SJCRH30 (cell line): ENCODE measurements around the gene SYNJ1. TPM values are rescaled to one million over a fixed set of nuclear protein-coding genes. Genes with fewer than 3 reads are reported as not detected.
"Not testable (repeated sequence)": the region's sequence is repeated elsewhere in the genome, so short reads cannot be mapped to it uniquely, and the experiment has no call there.

ENCODE experiments used
- DNase-seq, 2 experiments: peaks; one replicate each; pipeline ENCODE4 v3.0.0-alpha.2; 2015 to 2020
- H3K27ac ChIP-seq: fragments of 250-450 bp; sonication (Bioruptor Pico); 2 replicates; pipeline ENCODE4 v1.5.1; 2020; ENCODE audit warnings: mild to moderate bottlenecking, moderate library complexity
- H3K27me3 ChIP-seq: fragments of 250-450 bp; sonication (Bioruptor Pico); 2 replicates; pipeline ENCODE4 v1.5.1; 2020; ENCODE audit warnings: mild to moderate bottlenecking, moderate library complexity
- H3K36me3 ChIP-seq: fragments of 250-450 bp; sonication (Bioruptor Pico); 2 replicates; pipeline ENCODE4 v1.5.1; 2020; ENCODE audit warnings: mild to moderate bottlenecking, moderate library complexity
- H3K4me1 ChIP-seq: fragments of 250-450 bp; sonication (Bioruptor Pico); 2 replicates; pipeline ENCODE4 v1.5.1; 2020; ENCODE audit warnings: mild to moderate bottlenecking, moderate library complexity
- H3K4me3 ChIP-seq: fragments of 250-450 bp; sonication (Bioruptor Pico); 2 replicates; pipeline ENCODE4 v1.5.1; 2020; ENCODE audit warnings: mild to moderate bottlenecking, moderate library complexity
- H3K9me3 ChIP-seq: fragments of 250-450 bp; sonication (Bioruptor Pico); replicated peaks from 2 replicates; pipeline ENCODE4 v1.5.1; 2020; ENCODE audit warnings: mild to moderate bottlenecking, moderate library complexity
- total RNA-seq: library from RNA; depleted of rRNA; stranded (reverse); fragments of >200 nt; shearing (Covaris generic); gene quantifications from 2 replicates; pipeline ENCODE4 v1.2.3, GENCODE V29; 2014

SYNJ1 gene
- total RNA-seq, 1 experiment from 2014 or later: 9.7 TPM

- Histone ChIP-seq H3K27me3 (no peaks in the 10 kb centered on the region), H3K4me1 (0 out of 2 replicates have a peak, but pooled peaks cover 3% of the 10 kb centered on the region), H3K36me3 (peaks cover 92% of the 10 kb centered on the region), H3K9me3 (no peaks in the 10 kb centered on the region), H3K4me3 (no peak overlapping the region), H3K27ac (no peak overlapping the region)
- peak in 1 of 2 experiments; percentile 10 for DNase-seq
Observed at GRCh38 chr21:32748529-32748928, 20.7 kb upstream of the SYNJ1 start.

- H3K9me3 ChIP-seq: no peaks in the 10 kb centered on the region
- H3K4me1 ChIP-seq: 0 out of 2 replicates have a peak, but pooled peaks cover 3% of the 10 kb centered on the region
- H3K27ac ChIP-seq: no peak overlapping the region
- H3K4me3 ChIP-seq: no peak overlapping the region
- DNase-seq: no peak
- peaks cover 93% of the 10 kb centered on the region for H3K36me3 ChIP-seq
- no peaks in the 10 kb centered on the region for H3K27me3 ChIP-seq
Observed at GRCh38 chr21:32747396-32747795, 19.6 kb upstream of the SYNJ1 start.

- peaks cover 95% of the 10 kb centered on the region for H3K36me3 ChIP-seq
- not testable (repeated sequence) for DNase-seq, H3K4me3 ChIP-seq, H3K27ac ChIP-seq, H3K27me3 ChIP-seq, H3K9me3 ChIP-seq, H3K4me1 ChIP-seq
Observed at GRCh38 chr21:32746711-32747110, 18.9 kb upstream of the SYNJ1 start.

GRCh38 chr21:32742396-32742795 lies 14.6 kb upstream of the SYNJ1 start:
- DNase-seq: no peak
- Histone ChIP-seq H3K4me3 (no peak overlapping the region), H3K27me3 (no peaks in the 10 kb centered on the region), H3K27ac (no peak overlapping the region), H3K4me1 (no peaks in the 10 kb centered on the region), H3K9me3 (no peaks in the 10 kb centered on the region), H3K36me3 (peaks cover 90% of the 10 kb centered on the region)

- no peaks in the 10 kb centered on the region for H3K4me1 ChIP-seq
- no peaks in the 10 kb centered on the region for H3K27me3 ChIP-seq
- H3K4me3 ChIP-seq: no peak overlapping the region
- peaks cover 91% of the 10 kb centered on the region for H3K36me3 ChIP-seq
- DNase-seq: no peak
- no peaks in the 10 kb centered on the region for H3K9me3 ChIP-seq
- no peak overlapping the region for H3K27ac ChIP-seq
Observed at GRCh38 chr21:32741336-32741735, 13.5 kb upstream of the SYNJ1 start.

GRCh38 chr21:32739946-32740345 lies 12.1 kb upstream of the SYNJ1 start:
- H3K36me3 ChIP-seq: peaks cover 87% of the 10 kb centered on the region
- no peak overlapping the region for H3K27ac ChIP-seq
- no peaks in the 10 kb centered on the region for H3K9me3 ChIP-seq
- no peaks in the 10 kb centered on the region for H3K27me3 ChIP-seq
- DNase-seq: no peak
- no peak overlapping the region for H3K4me3 ChIP-seq
- H3K4me1 ChIP-seq: no peaks in the 10 kb centered on the region

- not testable (repeated sequence) for DNase-seq, H3K4me3 ChIP-seq, H3K4me1 ChIP-seq, H3K27me3 ChIP-seq, H3K9me3 ChIP-seq, H3K27ac ChIP-seq
- H3K36me3 ChIP-seq: peaks cover 71% of the 10 kb centered on the region
Observed at GRCh38 chr21:32736083-32736482, 8.3 kb upstream of the SYNJ1 start.

- no peak overlapping the region for H3K27ac ChIP-seq
- no peaks in the 10 kb centered on the region for H3K4me1 ChIP-seq
- no peak for DNase-seq
- no peaks in the 10 kb centered on the region for H3K9me3 ChIP-seq
- H3K27me3 ChIP-seq: no peaks in the 10 kb centered on the region
- no peak overlapping the region for H3K4me3 ChIP-seq
- H3K36me3 ChIP-seq: peaks cover 66% of the 10 kb centered on the region
Observed at GRCh38 chr21:32735524-32735923, 7.7 kb upstream of the SYNJ1 start.

GRCh38 chr21:32733990-32734613 lies 6.3 kb upstream of the SYNJ1 start:
- Histone ChIP-seq H3K9me3 (no peaks in the 10 kb centered on the region), H3K36me3 (peaks cover 54% of the 10 kb centered on the region), H3K4me1 (no peaks in the 10 kb centered on the region), H3K27ac (no peak overlapping the region), H3K27me3 (no peaks in the 10 kb centered on the region), H3K4me3 (no peak overlapping the region)
- no peak for DNase-seq

GRCh38 chr21:32733356-32733755 lies 5.5 kb upstream of the SYNJ1 start:
- no peak for DNase-seq
- Histone ChIP-seq H3K27ac (no peak overlapping the region), H3K9me3 (no peaks in the 10 kb centered on the region), H3K4me3 (no peak overlapping the region), H3K4me1 (no peaks in the 10 kb centered on the region), H3K27me3 (no peaks in the 10 kb centered on the region), H3K36me3 (peaks cover 48% of the 10 kb centered on the region)

- DNase-seq: peak in 1 of 2 experiments; percentile 6
Observed at GRCh38 chr21:32732544-32732943, 4.7 kb upstream of the SYNJ1 start.

GRCh38 chr21:32728848-32729247 lies 1.0 kb upstream of the SYNJ1 start:
- Histone ChIP-seq H3K4me1 (no peaks in the 10 kb centered on the region), H3K9me3 (no peaks in the 10 kb centered on the region), H3K27ac (peak overlapping the region; percentile 76; the same call in 1 of the 2 replicates), H3K27me3 (no peaks in the 10 kb centered on the region), H3K4me3 (peak overlapping the region; percentile 96), H3K36me3 (peaks cover 16% of the 10 kb centered on the region; the same call in 1 of the 2 replicates)
- DNase-seq: no peak

More at GRCh38 chr21:32732544-32732943, 4.7 kb upstream of the SYNJ1 start:
- Histone ChIP-seq H3K27me3 (no peaks in the 10 kb centered on the region), H3K27ac (no peak overlapping the region), H3K4me1 (no peaks in the 10 kb centered on the region), H3K36me3 (peaks cover 42% of the 10 kb centered on the region), H3K9me3 (no peaks in the 10 kb centered on the region), H3K4me3 (no peak overlapping the region)

- H3K27ac ChIP-seq: peak overlapping the region; percentile 76
- DNase-seq: no peak
- peak overlapping the region; percentile 96 for H3K4me3 ChIP-seq
- H3K36me3 ChIP-seq: peaks cover 12% of the 10 kb centered on the region; the same call in 1 of the 2 replicates
- H3K9me3 ChIP-seq: no peaks in the 10 kb centered on the region
- H3K27me3 ChIP-seq: no peaks in the 10 kb centered on the region
- no peaks in the 10 kb centered on the region for H3K4me1 ChIP-seq
Observed at GRCh38 chr21:32728456-32728839, 635 bp upstream of the SYNJ1 start.

GRCh38 chr21:32726839-32727686 lies 750 bp downstream of the SYNJ1 start:
- Histone ChIP-seq H3K36me3 (peaks cover 5% of the 10 kb centered on the region; the same call in 1 of the 2 replicates), H3K4me3 (peak overlapping the region; percentile 96), H3K27me3 (no peaks in the 10 kb centered on the region), H3K27ac (peak overlapping the region; percentile 76), H3K4me1 (no peaks in the 10 kb centered on the region), H3K9me3 (no peaks in the 10 kb centered on the region)
- DNase-seq: peak; percentile 32 to 53

- no peaks in the 10 kb centered on the region for H3K27me3 ChIP-seq
- no peaks in the 10 kb centered on the region for H3K9me3 ChIP-seq
- H3K27ac ChIP-seq: no peak overlapping the region
- no peak overlapping the region for H3K4me3 ChIP-seq
- H3K36me3 ChIP-seq: peaks cover 7% of the 10 kb centered on the region
- DNase-seq: no peak
- H3K4me1 ChIP-seq: no peaks in the 10 kb centered on the region
Observed at GRCh38 chr21:32719085-32719484, 8.7 kb downstream of the SYNJ1 start.
